NT2/D1 (cell line): ENCODE results near the gene ABCB1.
"Not testable (repeated sequence)": the region's sequence is repeated elsewhere in the genome, so short reads cannot be mapped to it uniquely, and the experiment has no call there.

Source experiments
- SUZ12 ChIP-seq: IDR thresholded peaks from 2 replicates; pipeline ENCODE4 v1.6.1; 2011; ENCODE audit not compliant: insufficient read length, insufficient read depth; ENCODE audit errors: extremely low read depth
- YY1 ChIP-seq: IDR thresholded peaks from 2 replicates; pipeline ENCODE4 v1.6.1; 2011; ENCODE audit not compliant: insufficient read length, insufficient read depth
- ZNF274 ChIP-seq: IDR thresholded peaks from 2 replicates; pipeline ENCODE4 v1.6.1; 2011; ENCODE audit warnings: mild to moderate bottlenecking, low read depth, low read length

GRCh38 chr7:87464830-87465533 is 135.7 kb downstream of the ABCB1 start:
- TF ChIP-seq ZNF274, SUZ12, YY1: not testable (repeated sequence)
